GM12878 (cell line): ENCODE results near the gene MYMX. TPM values are rescaled to one million over a fixed set of nuclear protein-coding genes. Genes with fewer than 3 reads are reported as not detected.

Source experiments
- ATAC-seq: fragments of 200-7000 bp; cut with Tn5 transposase; 3 replicates; pipeline ENCODE4 v1.9.1; 2020; ENCODE audit warnings: mild to moderate bottlenecking, moderate library complexity
- BruUV-seq: library from RNA; stranded (reverse); fragments of 400-500 nt; replicated peaks from 2 replicates; lab custom pipeline; 2021; lab: Mats Ljungman, UMichigan
- CTCF ChIA-PET: fragments of 300-600 bp; sonication (Branson Sonifier 250); formaldehyde crosslinking; extraction: SDS; loops from one replicate; lab custom pipeline; 2021; ENCODE audit warnings: inconsistent platforms; lab: Yijun Ruan, JAX
- POLR2A ChIA-PET: fragments of 350-600 bp; formaldehyde crosslinking; extraction: SDS; loops from one replicate; lab custom pipeline; 2021; ENCODE audit warnings: inconsistent platforms; lab: Charles Lee
- RAD21 ChIA-PET: fragments of 300-600 bp; sonication (Branson Sonifier 250); formaldehyde crosslinking; loops from one replicate; lab custom pipeline; 2023; ENCODE audit warnings: antibody characterized with exemption; ENCODE audit not compliant: unreplicated experiment; lab: Charles Lee
- SMC1A ChIA-PET: fragments of 300-600 bp; sonication (Branson Sonifier 250); formaldehyde crosslinking; loops from one replicate; lab custom pipeline; 2023; ENCODE audit not compliant: unreplicated experiment, uncharacterized antibody; lab: Charles Lee
- DNase-seq: peaks from one replicate; pipeline ENCODE4 v3.0.0-alpha.2; 2011; ENCODE audit warnings: low read depth, low spot score
- FAIRE-seq: peaks from 3 replicates; lab custom pipeline; 2011; peaks lifted over from hg19 to GRCh38; lab: Jason Lieb, UNC
- H2AFZ ChIP-seq: 2 replicates; pipeline ENCODE4 v1.6.0; 2011; ENCODE audit warnings: low read depth, low read length, control low read depth; ENCODE audit not compliant: control insufficient read depth
- H3K27ac ChIP-seq: 2 replicates; pipeline ENCODE4 v1.5.1; 2011; ENCODE audit warnings: control low read depth; ENCODE audit not compliant: control insufficient read depth, insufficient read depth
- H3K27me3 ChIP-seq, 2 experiments: replicated peaks in 1 of 2; 2 replicates each; pipeline versions ENCODE4 v1.6.0 to v1.6.1; 2011; ENCODE audit warnings: low read length in 1 of 2; ENCODE audit not compliant: control insufficient read depth in 2 of 2, insufficient read depth in 2 of 2
- H3K36me3 ChIP-seq, 2 experiments: 2 replicates each; pipeline ENCODE4 v1.5.1; 2011; ENCODE audit warnings: low read length in 1 of 2; ENCODE audit not compliant: control insufficient read depth in 2 of 2, insufficient read depth in 2 of 2
- H3K4me1 ChIP-seq: 2 replicates; pipeline ENCODE4 v1.6.1; 2011; ENCODE audit warnings: mild to moderate bottlenecking, low read length, moderate library complexity, mixed read lengths; ENCODE audit not compliant: control insufficient read depth, insufficient read depth
- H3K4me2 ChIP-seq: 2 replicates; pipeline ENCODE4 v1.6.0; 2011; ENCODE audit warnings: control low read depth; ENCODE audit not compliant: control insufficient read depth, insufficient read depth
- H3K4me3 ChIP-seq: fragments of 200-600 bp; sonication (generic); 2 replicates; pipeline ENCODE4 v1.5.1; 2016
- H3K79me2 ChIP-seq: 2 replicates; pipeline ENCODE4 v1.6.0; 2011; ENCODE audit warnings: low read length; ENCODE audit not compliant: control insufficient read depth, insufficient read depth
- H3K9ac ChIP-seq: 2 replicates; pipeline ENCODE4 v1.8.0; 2011; ENCODE audit warnings: low read length, control low read depth, mixed read lengths; ENCODE audit not compliant: control insufficient read depth, insufficient read depth
- H3K9me3 ChIP-seq: replicated peaks from 3 replicates; pipeline ENCODE4 v1.5.1; 2011; ENCODE audit warnings: mild to moderate bottlenecking, low read length; ENCODE audit not compliant: control insufficient read depth, insufficient read depth
- H4K20me1 ChIP-seq: 2 replicates; pipeline ENCODE4 v1.6.0; 2011; ENCODE audit not compliant: control insufficient read depth, insufficient read depth
- TCF7 ChIP-seq: IDR thresholded peaks from 2 replicates; pipeline ENCODE4 v1.6.1; 2014; ENCODE audit warnings: antibody characterized with exemption, borderline replicate concordance
- WGBS: methylation state at CpG from one replicate; pipeline ENCODE4 v1.1.6; 2016; ENCODE audit warnings: low lambda C conversion rate; ENCODE audit not compliant: insufficient replicate concordance, insufficient coverage; ENCODE audit errors: missing lambda C conversion rate; 5-methylcytosine and 5-hydroxymethylcytosine counted together
- in situ Hi-C: fragments of 300-500 bp; cut with MboI; formaldehyde crosslinking; loops from 9 replicates; pipeline ENCODE4 v1.14.3; 2018; ENCODE audit warnings: mixed read lengths
- intact Hi-C: fragments of 100-400 bp; cut with micrococcal nuclease; formaldehyde crosslinking; loops from one replicate; pipeline ENCODE4 v1.14.2; 2022; ENCODE audit not compliant: unreplicated experiment
- microRNA counts: library from miRNA; unstranded; fragments of <30 nt; microRNA quantifications from one replicate; lab custom pipeline; 2016
- polyA plus RNA-seq, 11 experiments: library from polyadenylated mRNA; depleted of rRNA in 4 of 11; unstranded in 6 of 11; stranded (reverse) in 5 of 11; fragments of >200 nt; fragmentation: Nextera tagmentation in 4 of 11; fragmentation: Illumina TruSeq in 1 of 11; extraction: Ambion mirVana in 4 of 11; extraction: Trizol in 1 of 11; gene quantifications; 1 replicate in 1 of 11; 2 replicates in 10 of 11; pipeline versions ENCODE4 v1.2.1 to v1.2.3, GENCODE V29; 2011 to 2016; ENCODE audit warnings: inconsistent platforms in 2 of 11, missing spikeins in 2 of 11, low read depth in 1 of 11
- small RNA-seq: library from RNA; depleted of rRNA; stranded (forward); fragments of <200 nt; gene quantifications from one replicate; pipeline ENCODE3, GENCODE V24; 2014
- total RNA-seq, 4 experiments: library from RNA; depleted of rRNA in 3 of 4; stranded (reverse); fragments of >200 nt in 3 of 4; fragmentation: Illumina TruSeq in 1 of 4; extraction: Trizol in 1 of 4; gene quantifications; 2 replicates each; pipeline versions ENCODE4 v1.2.1 to v1.2.3, GENCODE V29; 2013 to 2021

Gene MYMX
- total and polyA plus RNA-seq, 10 of the 15 experiments (the other 5 are each of a cell fraction or from before 2014, with no cell fraction given) = not detected

DNA sequence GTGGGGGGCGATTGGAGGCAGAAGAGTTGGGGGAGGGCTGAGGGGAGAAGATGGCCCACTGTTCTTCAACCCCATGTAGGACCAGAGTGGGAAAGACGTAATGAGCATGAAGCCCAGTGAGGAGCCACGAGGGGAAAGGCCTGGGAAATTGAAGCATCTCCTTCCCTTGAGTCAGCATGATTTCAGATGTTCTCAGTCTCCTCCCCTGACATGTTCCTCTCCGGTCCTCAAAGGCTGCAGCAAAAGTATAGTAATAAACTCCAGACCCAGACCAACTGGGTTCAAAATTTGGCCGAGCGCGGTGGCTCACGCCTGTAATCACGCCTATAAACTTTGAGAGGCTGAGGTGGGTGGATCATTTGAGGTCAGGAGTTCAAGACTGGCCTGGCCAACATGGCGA lies 50.5 kb downstream of the MYMX start:
- Histone ChIP-seq H3K9me3 (no peaks in the 10 kb centered on the region), H3K4me3 (no peak overlapping the region), H2AFZ (no peak overlapping the region), H3K9ac (no peak overlapping the region), H4K20me1 (no peaks in the 10 kb centered on the region), H3K4me2 (no peak overlapping the region; the same call in 1 of the 2 replicates), H3K36me3 (no peaks in the 10 kb centered on the region; a peak in 1 of 4 replicates), H3K79me2 (peaks cover 33% of the 10 kb centered on the region), H3K27ac (no peak overlapping the region), H3K27me3 (peaks cover 4 to 8% of the 10 kb centered on the region in 2 experiments; a peak in 3 of 4 replicates), H3K4me1 (peaks cover 29% of the 10 kb centered on the region)
- ATAC-seq (no peak), FAIRE-seq (no peak), DNase-seq (no peak)
- SMC1A ChIA-PET = interaction anchor here (0.9 to 4.6 kb wide), 14 partner anchors 10 to 191 kb away, joined by 3 to 79 read pairs (median 5); partner anchors contain the start of genes AARS2 and CDC5L
- CTCF ChIA-PET = interaction anchor here (0.6 to 6.3 kb wide), 33 partner anchors 7 to 638 kb away, joined by 3 to 163 read pairs (median 5); partner anchors contain the start of genes AARS2, CDC5L, GTPBP2 and SLC35B2
- no peak for TF ChIP-seq TCF7
- RAD21 ChIA-PET = interaction anchor here (0.9 to 4.2 kb wide), 13 partner anchors 9 to 171 kb away, joined by 3 to 36 read pairs (median 5); partner anchors contain the start of genes CDC5L and HSP90AB1
- intact Hi-C loops = no loop called here
- in situ Hi-C loops = loop anchor here (5.0 kb wide), 1 partner anchor 70 kb away; no protein-coding TSS in a partner anchor
- POLR2A ChIA-PET = interaction anchor here (0.7 to 1.7 kb wide), 5 partner anchors 11 to 95 kb away, joined by 3 to 6 read pairs (median 3); partner anchors contain the start of gene SLC35B2
- no TSS peak for BruUV-seq
- WGBS = 64% methylated on average over 10 of the region's 10 CpGs

MicroRNAs encoded within 50 kb of the gene (microRNA counts, 767-probe panel; counts per million panel counts)
- 1,512 counts per million, percentile 58 among the panel's probes with 10 or more counts for microRNA hsa-miR-4647 (lab: Ali Mortazavi, UCI)

Small RNA genes within 50 kb of the gene (small RNA-seq; reads per million reads assigned to genes)
- gene RN7SL811P = not detected

Other genes with a start within 250 kb of the MYMX start
Only the 7 nearest of the 11 such genes appear.
- 7.1 and 7.5 TPM in 2 replicates for gene TMEM63B, start 89.4 kb upstream of the MYMX start, total RNA-seq (2014; rRNA removed)
- 4.0 and 4.1 TPM in 2 replicates for gene TMEM63B, start 89.4 kb upstream of the MYMX start, total RNA-seq (2014; rRNA removed; fragmentation: Illumina TruSeq; extraction: Trizol)
- 12.8 and 14.8 TPM in 2 replicates for gene TMEM63B, start 89.4 kb upstream of the MYMX start, total RNA-seq (2021)
- gene TMEM63B, start 89.4 kb upstream of the MYMX start, polyA plus RNA-seq (2011; rRNA removed) = 9.2 and 15.0 TPM in 2 replicates
- gene TMEM63B, start 89.4 kb upstream of the MYMX start, polyA plus RNA-seq (2014; fragmentation: Illumina TruSeq; extraction: Trizol) = 7.4 and 9.5 TPM in 2 replicates
- gene TMEM63B, start 89.4 kb upstream of the MYMX start, polyA plus RNA-seq (2014; fragmentation: Nextera tagmentation; extraction: Ambion mirVana) = under 1 TPM in 1 of 2 experiments, not detected in 1; 0.09 TPM
- 9.5 and 10.2 TPM in 2 replicates for gene TMEM63B, start 89.4 kb upstream of the MYMX start, polyA plus RNA-seq (2014; rRNA removed)
- 1 to 10 TPM; 4.3 to 5.1 TPM for gene TMEM63B, start 89.4 kb upstream of the MYMX start, polyA plus RNA-seq (2016; fragmentation: Nextera tagmentation; extraction: Ambion mirVana)
- 0.11 and 0.34 TPM in 2 replicates for gene CAPN11, start 58.1 kb upstream of the MYMX start, total RNA-seq (2014; rRNA removed)
- gene CAPN11, start 58.1 kb upstream of the MYMX start, total RNA-seq (2014; rRNA removed; fragmentation: Illumina TruSeq; extraction: Trizol) = 0.09 and 0.22 TPM in 2 replicates
- gene CAPN11, start 58.1 kb upstream of the MYMX start, total RNA-seq (2021) = 0.29 and 0.44 TPM in 2 replicates
- 0.39 and 0.50 TPM in 2 replicates for gene CAPN11, start 58.1 kb upstream of the MYMX start, polyA plus RNA-seq (2011; rRNA removed)
- 0.28 and 0.46 TPM in 2 replicates for gene CAPN11, start 58.1 kb upstream of the MYMX start, polyA plus RNA-seq (2014; fragmentation: Illumina TruSeq; extraction: Trizol)
- under 1 TPM; 0.05 to 0.06 TPM for gene CAPN11, start 58.1 kb upstream of the MYMX start, polyA plus RNA-seq (2014; fragmentation: Nextera tagmentation; extraction: Ambion mirVana)
- gene CAPN11, start 58.1 kb upstream of the MYMX start, polyA plus RNA-seq (2014; rRNA removed) = 0.35 and 0.42 TPM in 2 replicates
- gene CAPN11, start 58.1 kb upstream of the MYMX start, polyA plus RNA-seq (2016; fragmentation: Nextera tagmentation; extraction: Ambion mirVana) = under 1 TPM; 0.15 to 0.37 TPM
- gene SLC29A1, start 6.7 kb downstream of the MYMX start, total RNA-seq (2014; rRNA removed) = 54.7 and 63.9 TPM in 2 replicates
- 33.2 and 34.6 TPM in 2 replicates for gene SLC29A1, start 6.7 kb downstream of the MYMX start, total RNA-seq (2014; rRNA removed; fragmentation: Illumina TruSeq; extraction: Trizol)
- gene SLC29A1, start 6.7 kb downstream of the MYMX start, total RNA-seq (2021) = 71.7 and 79.5 TPM in 2 replicates
- 64.1 and 132 TPM in 2 replicates for gene SLC29A1, start 6.7 kb downstream of the MYMX start, polyA plus RNA-seq (2011; rRNA removed)
- 64.8 and 111 TPM in 2 replicates for gene SLC29A1, start 6.7 kb downstream of the MYMX start, polyA plus RNA-seq (2014; fragmentation: Illumina TruSeq; extraction: Trizol)
- gene SLC29A1, start 6.7 kb downstream of the MYMX start, polyA plus RNA-seq (2014; fragmentation: Nextera tagmentation; extraction: Ambion mirVana) = 10 to 100 TPM in 1 of 2 experiments, 1 to 10 TPM in 1; 10.0 to 15.7 TPM
- gene SLC29A1, start 6.7 kb downstream of the MYMX start, polyA plus RNA-seq (2014; rRNA removed) = 120 and 121 TPM in 2 replicates
- gene SLC29A1, start 6.7 kb downstream of the MYMX start, polyA plus RNA-seq (2016; fragmentation: Nextera tagmentation; extraction: Ambion mirVana) = 100 to 1,000 TPM; 107 to 111 TPM
- 1,125 and 1,245 TPM in 2 replicates for gene HSP90AB1, start 30.2 kb downstream of the MYMX start, total RNA-seq (2014; rRNA removed)
- 1,212 and 1,260 TPM in 2 replicates for gene HSP90AB1, start 30.2 kb downstream of the MYMX start, total RNA-seq (2014; rRNA removed; fragmentation: Illumina TruSeq; extraction: Trizol)
- gene HSP90AB1, start 30.2 kb downstream of the MYMX start, total RNA-seq (2021) = 1,166 and 1,167 TPM in 2 replicates
- gene HSP90AB1, start 30.2 kb downstream of the MYMX start, polyA plus RNA-seq (2011; rRNA removed) = 1,290 and 1,505 TPM in 2 replicates
- 1,676 and 1,846 TPM in 2 replicates for gene HSP90AB1, start 30.2 kb downstream of the MYMX start, polyA plus RNA-seq (2014; fragmentation: Illumina TruSeq; extraction: Trizol)
- 1,000 to 10,000 TPM; 1,089 to 1,682 TPM for gene HSP90AB1, start 30.2 kb downstream of the MYMX start, polyA plus RNA-seq (2014; fragmentation: Nextera tagmentation; extraction: Ambion mirVana)
- gene HSP90AB1, start 30.2 kb downstream of the MYMX start, polyA plus RNA-seq (2014; rRNA removed) = 960 and 988 TPM in 2 replicates
- gene HSP90AB1, start 30.2 kb downstream of the MYMX start, polyA plus RNA-seq (2016; fragmentation: Nextera tagmentation; extraction: Ambion mirVana) = 1,000 to 10,000 TPM; 1,078 to 1,109 TPM
- 34.1 and 35.1 TPM in 2 replicates for gene SLC35B2, start 40.6 kb downstream of the MYMX start, total RNA-seq (2014; rRNA removed)
- 24.3 and 25.1 TPM in 2 replicates for gene SLC35B2, start 40.6 kb downstream of the MYMX start, total RNA-seq (2014; rRNA removed; fragmentation: Illumina TruSeq; extraction: Trizol)
- gene SLC35B2, start 40.6 kb downstream of the MYMX start, total RNA-seq (2021) = 33.5 and 35.8 TPM in 2 replicates
- 19.7 and 32.2 TPM in 2 replicates for gene SLC35B2, start 40.6 kb downstream of the MYMX start, polyA plus RNA-seq (2011; rRNA removed)
- gene SLC35B2, start 40.6 kb downstream of the MYMX start, polyA plus RNA-seq (2014; fragmentation: Illumina TruSeq; extraction: Trizol) = 23.9 and 35.2 TPM in 2 replicates
- gene SLC35B2, start 40.6 kb downstream of the MYMX start, polyA plus RNA-seq (2014; fragmentation: Nextera tagmentation; extraction: Ambion mirVana) = 10 to 100 TPM; 11.3 to 14.9 TPM
- 45.2 and 45.4 TPM in 2 replicates for gene SLC35B2, start 40.6 kb downstream of the MYMX start, polyA plus RNA-seq (2014; rRNA removed)
- gene SLC35B2, start 40.6 kb downstream of the MYMX start, polyA plus RNA-seq (2016; fragmentation: Nextera tagmentation; extraction: Ambion mirVana) = 10 to 100 TPM; 39.5 to 40.8 TPM
- gene NFKBIE, start 48.6 kb downstream of the MYMX start, total RNA-seq (2014; rRNA removed) = 45.1 and 47.0 TPM in 2 replicates
- 39.5 and 43.2 TPM in 2 replicates for gene NFKBIE, start 48.6 kb downstream of the MYMX start, total RNA-seq (2014; rRNA removed; fragmentation: Illumina TruSeq; extraction: Trizol)
- 53.6 and 57.0 TPM in 2 replicates for gene NFKBIE, start 48.6 kb downstream of the MYMX start, total RNA-seq (2021)
- 106 and 126 TPM in 2 replicates for gene NFKBIE, start 48.6 kb downstream of the MYMX start, polyA plus RNA-seq (2011; rRNA removed)
- gene NFKBIE, start 48.6 kb downstream of the MYMX start, polyA plus RNA-seq (2014; fragmentation: Illumina TruSeq; extraction: Trizol) = 34.5 and 38.1 TPM in 2 replicates
- gene NFKBIE, start 48.6 kb downstream of the MYMX start, polyA plus RNA-seq (2014; fragmentation: Nextera tagmentation; extraction: Ambion mirVana) = 10 to 100 TPM; 10.4 to 26.0 TPM
- 52.4 and 60.3 TPM in 2 replicates for gene NFKBIE, start 48.6 kb downstream of the MYMX start, polyA plus RNA-seq (2014; rRNA removed)
- gene NFKBIE, start 48.6 kb downstream of the MYMX start, polyA plus RNA-seq (2016; fragmentation: Nextera tagmentation; extraction: Ambion mirVana) = 10 to 100 TPM; 30.4 to 30.6 TPM
- gene TMEM151B, start 53.5 kb downstream of the MYMX start, total RNA-seq (2014; rRNA removed) = under 0.01 TPM in 1 of 2 replicates, not detected in the other
- gene TMEM151B, start 53.5 kb downstream of the MYMX start, total RNA-seq (2014; rRNA removed; fragmentation: Illumina TruSeq; extraction: Trizol) = not detected in 2 replicates
- not detected in 2 replicates for gene TMEM151B, start 53.5 kb downstream of the MYMX start, total RNA-seq (2021)
- gene TMEM151B, start 53.5 kb downstream of the MYMX start, polyA plus RNA-seq (2011; rRNA removed) = 0.13 and 0.19 TPM in 2 replicates
- gene TMEM151B, start 53.5 kb downstream of the MYMX start, polyA plus RNA-seq (2014; fragmentation: Illumina TruSeq; extraction: Trizol) = 0.04 TPM in 1 of 2 replicates, not detected in the other
- not detected for gene TMEM151B, start 53.5 kb downstream of the MYMX start, polyA plus RNA-seq (2014; fragmentation: Nextera tagmentation; extraction: Ambion mirVana)
- 0.01 and 0.08 TPM in 2 replicates for gene TMEM151B, start 53.5 kb downstream of the MYMX start, polyA plus RNA-seq (2014; rRNA removed)
- gene TMEM151B, start 53.5 kb downstream of the MYMX start, polyA plus RNA-seq (2016; fragmentation: Nextera tagmentation; extraction: Ambion mirVana) = under 1 TPM in 1 of 2 experiments, not detected in 1; 0.05 TPM